Right renal pelvis (tissue), 4 donors: ENCODE results near the gene ZNF582. TPM values are rescaled to one million over a fixed set of nuclear protein-coding genes. Genes with fewer than 3 reads are reported as not detected.
"Not testable (repeated sequence)": the region's sequence is repeated elsewhere in the genome, so short reads cannot be mapped to it uniquely, and the experiment has no call there.

ENCODE experiments used
- DNase-seq, 4 donors: peaks; one replicate each; pipeline ENCODE4 v3.0.0-alpha.2; 2013; ENCODE audit warnings: low read depth in 4 of 4, low spot score in 3 of 4, missing footprints in 1 of 4
- polyA plus RNA-seq, 4 donors: library from polyadenylated mRNA; unstranded; fragments of 120-200 nt; gene quantifications; one replicate each; pipeline ENCODE4 v1.2.1, GENCODE V29; 2013; ENCODE audit not compliant: insufficient read length in 4 of 4

The ZNF582 gene
- polyA plus RNA-seq, 4 donors, result 9.3 to 13.9 (median 10.5) TPM

DNA sequence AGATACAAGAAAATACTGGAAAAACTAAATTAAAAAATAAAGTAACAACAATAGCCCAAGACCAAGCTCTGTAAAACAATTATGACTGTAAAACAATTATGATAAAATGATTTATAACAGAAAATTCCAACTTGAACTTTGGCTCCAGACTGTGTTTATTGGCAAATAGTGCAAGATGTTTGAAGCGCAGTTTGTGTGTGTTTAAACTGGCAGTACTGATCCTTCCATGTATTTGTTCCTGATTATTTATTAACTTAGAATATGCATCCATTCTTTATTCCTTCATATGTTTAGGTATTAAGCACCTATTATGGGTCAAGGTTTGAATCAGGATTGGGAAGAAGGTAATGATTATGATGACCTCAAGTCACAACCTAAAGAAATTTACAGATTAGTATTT lies 37.8 kb downstream of the ZNF582 start:
- no peak for DNase-seq

DNA sequence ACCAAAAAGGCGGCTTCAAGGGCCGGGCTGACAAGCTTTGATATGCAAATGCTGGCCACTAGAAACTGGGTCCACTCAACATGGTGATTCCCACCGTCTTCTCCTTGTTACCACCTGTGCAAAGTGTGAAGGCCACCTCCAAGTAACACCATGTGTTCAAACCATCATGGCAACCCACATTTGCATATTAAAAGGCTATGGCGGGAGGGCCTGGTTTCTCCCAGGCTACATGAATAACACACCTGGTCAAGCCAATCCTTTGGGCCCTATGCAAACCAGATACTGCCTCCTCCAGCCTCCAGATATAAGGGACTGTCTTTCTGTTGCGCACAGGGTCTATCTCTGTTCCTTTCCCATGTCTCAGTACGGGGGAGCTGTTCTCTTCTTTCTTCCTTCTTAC lies 42.1 kb downstream of the ZNF582 start:
- DNase-seq, result no peak

DNA sequence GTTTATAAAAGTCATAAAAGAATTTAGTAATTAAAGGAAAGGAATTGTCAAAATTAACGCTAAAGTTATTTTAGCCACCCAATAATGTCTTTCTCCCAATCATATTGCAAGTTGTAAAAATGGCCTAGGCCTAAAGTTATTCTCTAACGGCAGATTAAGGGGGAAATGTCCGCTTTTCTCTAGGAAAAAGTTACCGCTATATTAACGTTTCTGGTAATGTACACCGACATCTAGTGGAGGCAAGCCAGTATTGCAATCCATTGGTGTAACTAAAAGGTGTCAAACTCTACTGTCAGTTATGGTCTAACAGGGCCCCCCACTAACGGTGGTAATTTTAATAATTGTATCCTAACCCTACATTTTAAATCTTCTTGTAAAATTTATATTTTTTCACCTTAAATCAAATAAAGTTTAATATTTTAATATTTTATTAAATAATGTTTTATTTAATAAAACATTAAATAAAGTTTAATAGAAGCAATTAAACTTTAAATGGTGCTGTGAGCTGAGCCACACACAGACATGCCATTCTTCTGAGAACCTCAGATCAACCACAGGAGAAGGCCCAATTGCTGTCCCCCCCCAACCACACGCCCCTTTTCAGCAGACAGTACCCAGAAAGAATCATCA lies 42.8 kb downstream of the ZNF582 start:
- DNase-seq, result peak in 3 of 4 donors; percentile 28 to 46 (median 39)

DNA sequence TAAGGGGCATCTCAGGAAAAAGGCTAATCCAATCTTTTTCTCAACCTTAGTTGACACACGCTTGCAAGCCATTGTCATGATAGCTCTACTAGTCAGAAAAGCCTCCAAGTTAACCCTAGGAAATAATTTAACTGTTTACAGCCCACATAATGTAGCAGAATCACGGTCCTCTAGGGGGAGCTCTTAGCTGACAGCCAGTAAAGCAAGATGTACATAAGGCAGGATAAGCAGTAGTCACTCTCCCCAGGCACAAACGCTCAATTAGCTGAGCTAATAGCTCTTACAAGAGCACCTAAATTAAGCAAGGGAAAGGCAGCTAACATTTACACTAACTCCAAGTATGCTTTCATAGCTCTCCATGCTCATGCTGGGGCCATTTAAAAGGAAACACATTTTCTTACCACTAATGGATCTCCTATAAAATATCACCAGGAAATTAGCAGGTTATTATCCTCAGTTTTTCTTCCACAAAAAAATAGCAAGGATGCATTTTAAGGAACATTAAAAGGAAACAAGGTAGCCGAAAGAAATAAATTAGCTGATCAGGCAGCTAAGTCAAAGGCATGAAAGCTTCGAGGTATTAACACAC lies 45.0 kb downstream of the ZNF582 start:
- no peak for DNase-seq

DNA sequence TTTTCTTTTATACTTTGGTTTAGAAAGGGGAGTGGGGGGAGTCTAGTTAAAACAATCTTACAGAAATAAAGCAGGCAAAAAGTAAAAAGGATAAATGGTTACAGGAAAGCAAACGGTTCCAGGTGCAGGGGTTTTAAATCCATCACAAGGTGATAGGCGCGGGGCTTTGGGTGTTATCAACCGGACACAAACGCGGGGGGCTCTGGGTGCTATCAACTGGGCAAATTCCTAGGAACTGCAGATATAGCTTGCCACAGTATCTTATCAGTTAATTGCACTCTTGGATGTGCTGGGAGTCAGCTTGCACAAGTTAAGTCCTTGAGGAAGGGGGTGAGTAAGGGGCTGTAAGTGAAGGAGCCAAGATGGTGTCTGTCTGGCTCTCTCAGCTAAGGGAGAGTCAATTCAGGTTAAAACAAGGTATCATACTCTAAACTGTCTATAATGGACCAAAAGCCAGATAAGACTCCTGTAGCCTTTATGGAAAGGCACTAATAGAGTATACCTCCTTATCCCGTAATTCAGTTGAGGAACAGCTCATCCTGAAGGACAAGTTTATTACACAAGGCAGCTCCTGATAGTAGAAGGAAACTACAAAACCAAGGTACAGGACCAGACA lies 46.1 kb downstream of the ZNF582 start:
- no peak for DNase-seq

DNA sequence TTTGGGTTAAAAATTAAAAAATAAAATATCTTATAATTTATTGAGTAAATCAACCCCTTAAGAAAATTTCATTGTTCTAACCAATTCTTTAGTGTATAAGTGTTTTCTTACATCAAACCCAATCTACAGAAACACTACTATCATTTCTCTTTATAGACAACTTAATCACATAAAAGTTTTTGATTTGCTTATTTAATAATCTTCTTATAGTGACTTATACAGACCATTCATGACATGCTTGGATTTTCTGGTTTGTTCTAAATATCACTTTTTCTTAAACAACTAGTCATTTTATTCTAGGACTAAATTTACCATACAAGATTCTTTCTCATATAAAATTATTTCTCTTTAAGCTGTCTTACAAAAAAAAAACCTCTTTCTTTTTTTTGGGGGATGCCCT lies 51.4 kb downstream of the ZNF582 start:
- DNase-seq, result no peak

DNA sequence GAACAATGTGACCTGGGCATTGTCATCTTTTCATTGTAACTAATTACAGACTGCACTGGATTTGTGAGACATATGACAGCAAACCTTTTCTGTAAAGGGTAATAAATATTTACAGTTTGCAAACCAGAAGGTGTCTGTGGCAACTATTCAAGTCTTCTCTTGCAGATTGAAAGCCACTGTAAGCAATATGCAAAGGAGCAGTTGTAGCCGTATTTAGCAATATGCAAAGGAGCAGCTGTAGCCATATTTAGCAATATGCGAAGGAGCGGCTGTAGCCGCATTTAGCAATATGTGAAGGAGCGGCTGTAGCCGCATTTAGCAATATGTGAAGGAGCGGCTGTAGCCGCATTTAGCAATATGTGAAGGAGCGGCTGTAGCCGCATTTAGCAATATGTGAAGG lies 54.3 kb downstream of the ZNF582 start:
- DNase-seq, result not testable (repeated sequence)

DNA sequence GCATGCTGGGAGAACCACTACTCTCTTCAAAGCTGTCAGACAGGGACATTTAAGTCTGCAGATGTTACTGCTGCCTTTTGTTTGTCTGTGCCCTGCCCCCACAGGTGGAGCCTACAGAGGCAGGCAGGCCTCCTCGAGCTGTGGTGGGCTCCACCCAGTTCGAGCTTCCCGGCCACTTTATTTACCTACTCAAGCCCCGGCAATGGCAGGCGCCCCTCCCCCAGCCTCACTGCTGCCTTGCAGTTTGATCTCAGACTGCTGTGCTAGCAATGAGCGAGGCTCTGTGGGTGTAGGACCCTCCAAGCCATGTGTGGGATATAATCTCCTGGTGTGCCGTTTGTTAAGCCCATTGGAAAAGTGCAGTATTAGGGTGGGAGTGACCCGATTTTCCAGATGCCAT lies 56.3 kb downstream of the ZNF582 start:
- DNase-seq, result not testable (repeated sequence)

DNA sequence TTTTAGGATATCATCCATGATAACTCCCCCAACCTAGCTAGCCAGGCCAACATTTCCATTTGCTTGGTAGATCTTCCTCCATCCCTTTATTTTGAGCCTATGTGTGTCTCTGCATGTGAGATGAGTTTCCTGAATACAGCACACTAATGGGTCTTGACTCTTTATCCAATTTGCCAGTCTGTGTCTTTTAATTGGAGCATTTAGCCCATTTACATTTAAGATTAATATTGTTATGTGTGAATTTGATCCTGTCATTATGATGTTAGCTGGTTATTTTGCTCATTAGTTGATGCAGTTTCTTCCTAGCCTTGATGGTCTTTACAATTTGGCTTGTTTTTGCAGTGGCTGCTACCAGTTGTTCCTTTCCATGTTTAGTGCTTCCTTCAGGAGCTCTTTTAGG lies 58.0 kb downstream of the ZNF582 start:
- not testable (repeated sequence) for DNase-seq

DNA sequence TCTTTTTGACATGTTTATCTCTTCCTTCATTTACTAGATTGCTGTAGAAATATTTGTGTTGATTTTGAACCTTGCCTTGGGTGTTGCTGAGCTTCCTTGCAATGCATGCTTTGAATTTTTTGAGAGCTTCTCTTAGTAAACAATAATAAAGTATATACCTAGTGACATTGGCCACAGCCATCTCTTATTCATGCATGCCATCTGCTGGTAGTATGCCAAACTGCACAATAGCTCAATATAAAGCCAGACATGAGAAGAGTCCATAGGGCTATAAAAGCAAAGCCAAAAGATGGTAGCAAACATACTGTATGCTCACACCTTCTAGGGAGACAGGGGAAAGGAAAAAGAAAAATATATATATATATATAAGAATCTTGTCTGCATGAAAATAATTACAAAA lies 59.8 kb downstream of the ZNF582 start:
- DNase-seq, result no peak

Other genes with a start within 250 kb of the ZNF582 start
- under 1 TPM in 1 of 4 donors, not detected in 3; 0.43 TPM for gene GALP, start 217.5 kb downstream of the ZNF582 start, polyA plus RNA-seq
- under 1 TPM in 2 of 4 donors, not detected in 2; 0.12 to 0.14 TPM for gene ZSCAN5B, start 195.8 kb downstream of the ZNF582 start, polyA plus RNA-seq
- gene ZSCAN5C, start 191.3 kb downstream of the ZNF582 start, polyA plus RNA-seq, result under 1 TPM in 1 of 4 donors, not detected in 3; 0.05 TPM
- 1 to 10 TPM in 3 of 4 donors, under 1 TPM in 1; 0.98 to 2.6 (median 2.1) TPM for gene EDDM13, start 120.8 kb downstream of the ZNF582 start, polyA plus RNA-seq
- gene ZSCAN5A, start 78.7 kb downstream of the ZNF582 start, polyA plus RNA-seq, result 10 to 100 TPM; 11.4 to 13.9 (median 12.9) TPM
- 10 to 100 TPM in 3 of 4 donors, 1 to 10 TPM in 1; 7.1 to 11.1 (median 10.7) TPM for gene ZNF583, start 10.8 kb upstream of the ZNF582 start, polyA plus RNA-seq
- 10 to 100 TPM; 15.6 to 21.7 (median 16.7) TPM for gene ZNF667, start 83.8 kb upstream of the ZNF582 start, polyA plus RNA-seq
- gene ZNF471, start 114.3 kb upstream of the ZNF582 start, polyA plus RNA-seq, result 10 to 100 TPM; 14.0 to 23.9 (median 16.4) TPM
- gene ZFP28, start 145.4 kb upstream of the ZNF582 start, polyA plus RNA-seq, result 10 to 100 TPM; 12.2 to 16.0 (median 15.1) TPM
- 10 to 100 TPM in 2 of 4 donors, 1 to 10 TPM in 2; 7.7 to 11.7 (median 10.2) TPM for gene ZNF470, start 173.9 kb upstream of the ZNF582 start, polyA plus RNA-seq
- gene ZNF71, start 201.8 kb upstream of the ZNF582 start, polyA plus RNA-seq, result 1 to 10 TPM; 8.4 to 9.3 (median 8.9) TPM
- gene SMIM17, start 249.6 kb upstream of the ZNF582 start, polyA plus RNA-seq, result 1 to 10 TPM; 1.2 to 1.9 (median 1.4) TPM